ENCODE measurements around the gene GPR85. TPM values are rescaled to one million over a fixed set of nuclear protein-coding genes. Genes with fewer than 3 reads are reported as not detected.

The GPR85 gene
- not detected for total RNA-seq
- total RNA-seq (2013) = not detected
- total RNA-seq = 0 to 0.15 (median 0) reads per million in 29 experiments

GRCh38 chr7:113086431-113086888 lies at the start of gene GPR85:
TSS of gene GPR85 (minus strand) at chr7:113086827. CDS start at chr7:113084721, 2,106 bp downstream.
- no peaks in the 10 kb centered on the region for H3K36me3 Mint-ChIP-seq
- Histone ChIP-seq H3K9me3 (no peaks in the 10 kb centered on the region), H3K27ac (ENCODE audit: low read length) (no peak within 1 kb of the TSS), H3K36me3 (ENCODE audit: control insufficient read depth in 2 of 2, extremely low read depth in 1 of 2, insufficient read depth in 1 of 2, low read length in 1 of 2) (no peaks in the 10 kb centered on the region), H3K4me1 (ENCODE audit: control insufficient read depth in 1 of 2, extremely low read depth in 1 of 2, insufficient read depth in 2 of 2, low read length in 2 of 2) (peaks cover 0 to 3% of the 10 kb centered on the region in 2 experiments), H3K4me3 (ENCODE audit: control insufficient read depth in 1 of 2, extremely low read depth in 1 of 2, low read length in 1 of 2) (peak within 1 kb of the TSS; percentile 12 to 32), H3K27me3 (replicated peaks in 1 of 2; ENCODE audit: control insufficient read depth in 2 of 2, extremely low read depth in 1 of 2, insufficient read depth in 2 of 2, low read length in 1 of 2) (peaks cover 4 to 11% of the 10 kb centered on the region in 2 experiments)
- POLR2A ChIA-PET = interaction anchor here (0.6 kb wide), 3 partner anchors 11 to 158 kb away, joined by 3 to 8 read pairs (median 4); no protein-coding TSS in a partner anchor
- peaks cover 21 to 44% of the 10 kb centered on the region in 2 donors for H3K27me3 Mint-ChIP-seq
- ATAC-seq (replicated peaks in 1 of 4) = peak in 2 of 4 experiments; percentile 48 to 71
- no peaks in the 10 kb centered on the region for H3K9me3 Mint-ChIP-seq
- no peak within 1 kb of the TSS for H3K27ac Mint-ChIP-seq
- CTCF ChIA-PET = interaction anchor here (0.6 to 1.2 kb wide), 6 partner anchors 17 to 649 kb away, joined by 3 to 10 read pairs (median 8); a partner anchor contains a TSS
- WGBS (ENCODE audit: insufficient coverage) = under 1% methylated on average over 21 of the region's 29 CpGs
- peak within 1 kb of the TSS in 2 of 3 donors; percentile 31 to 61 for H3K4me3 Mint-ChIP-seq
- H3K4me1 Mint-ChIP-seq = peaks cover 7 to 14% (median 13%) of the 10 kb centered on the region in 3 donors
- DNase-seq = peak in 29 of 35 experiments; percentile 1 to 45 (median 15)

- no peak overlapping the region for H3K27ac Mint-ChIP-seq
- ChIA-PET POLR2A (no interaction called here), CTCF (no interaction called here)
- H3K27me3 ChIP-seq (replicated peaks in 1 of 2; ENCODE audit: control insufficient read depth in 2 of 2, extremely low read depth in 1 of 2, insufficient read depth in 2 of 2, low read length in 1 of 2) = no peaks in the 10 kb centered on the region
- DNase-seq (no peak), ATAC-seq (replicated peaks in 1 of 4) (no peak)
- no peaks in the 10 kb centered on the region for H3K4me1 Mint-ChIP-seq
- H3K4me3 Mint-ChIP-seq = no peak overlapping the region
- H3K4me1 ChIP-seq (ENCODE audit: control insufficient read depth in 1 of 2, extremely low read depth in 1 of 2, insufficient read depth in 2 of 2, low read length in 2 of 2) = no peaks in the 10 kb centered on the region
- H3K4me3 ChIP-seq (ENCODE audit: control insufficient read depth in 1 of 2, extremely low read depth in 1 of 2, low read length in 1 of 2) = no peak overlapping the region
- no peaks in the 10 kb centered on the region for H3K36me3 Mint-ChIP-seq
- H3K27me3 Mint-ChIP-seq = peaks cover 0 to 16% of the 10 kb centered on the region in 2 donors
- H3K36me3 ChIP-seq (ENCODE audit: control insufficient read depth in 2 of 2, extremely low read depth in 1 of 2, insufficient read depth in 1 of 2, low read length in 1 of 2) = no peaks in the 10 kb centered on the region
- 86% methylated on average over 1 of the region's 1 CpG for WGBS (ENCODE audit: insufficient coverage)
- no peak overlapping the region for H3K27ac ChIP-seq (ENCODE audit: low read length)
- no peaks in the 10 kb centered on the region for H3K9me3 Mint-ChIP-seq
- no peaks in the 10 kb centered on the region for H3K9me3 ChIP-seq
Observed at GRCh38 chr7:113134025-113134424, 47.4 kb upstream of the GPR85 start.

DNA sequence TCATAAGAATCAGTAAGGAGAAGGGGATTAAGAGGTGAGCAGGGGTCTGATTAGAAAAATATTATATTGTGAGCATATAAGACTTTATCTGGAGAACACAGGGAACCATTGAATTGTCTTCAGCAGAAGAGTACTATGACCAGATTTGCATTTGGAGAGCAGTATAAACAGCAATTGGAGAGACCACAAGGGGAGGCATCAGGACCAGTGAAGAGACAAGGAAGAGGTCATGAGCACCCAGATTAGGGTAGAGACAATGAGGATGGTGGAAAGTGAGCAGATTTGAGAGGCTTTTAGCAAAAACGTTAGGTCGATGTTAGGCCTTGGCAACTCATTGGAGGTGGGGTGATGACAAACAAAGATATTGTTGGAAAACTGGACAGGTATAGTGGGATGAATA lies 44.7 kb upstream of the GPR85 start:
- no peak for ATAC-seq (replicated peaks in 1 of 4)

GRCh38 chr7:113128031-113128430 lies 41.4 kb upstream of the GPR85 start:
- CTCF ChIA-PET = no interaction called here
- no peak for DNase-seq
- H3K4me1 Mint-ChIP-seq = no peaks in the 10 kb centered on the region
- H3K27me3 Mint-ChIP-seq = peaks cover 0 to 5% of the 10 kb centered on the region in 2 donors
- H3K36me3 ChIP-seq (ENCODE audit: control insufficient read depth in 2 of 2, extremely low read depth in 1 of 2, insufficient read depth in 1 of 2, low read length in 1 of 2) = no peaks in the 10 kb centered on the region
- no peak overlapping the region for H3K27ac Mint-ChIP-seq
- no peaks in the 10 kb centered on the region for H3K36me3 Mint-ChIP-seq
- no peak overlapping the region for H3K4me3 Mint-ChIP-seq
- 100% methylated on average over 1 of the region's 1 CpG for WGBS (ENCODE audit: insufficient coverage)
- ATAC-seq (replicated peaks in 1 of 4) = no peak
- H3K27ac ChIP-seq (ENCODE audit: low read length) = no peak overlapping the region
- no peaks in the 10 kb centered on the region for H3K27me3 ChIP-seq (replicated peaks in 1 of 2; ENCODE audit: control insufficient read depth in 2 of 2, extremely low read depth in 1 of 2, insufficient read depth in 2 of 2, low read length in 1 of 2)
- H3K9me3 Mint-ChIP-seq = no peaks in the 10 kb centered on the region
- POLR2A ChIA-PET = no interaction called here
- H3K4me1 ChIP-seq (ENCODE audit: control insufficient read depth in 1 of 2, extremely low read depth in 1 of 2, insufficient read depth in 2 of 2, low read length in 2 of 2) = no peaks in the 10 kb centered on the region
- no peaks in the 10 kb centered on the region for H3K9me3 ChIP-seq
- no peak overlapping the region for H3K4me3 ChIP-seq (ENCODE audit: control insufficient read depth in 1 of 2, extremely low read depth in 1 of 2, low read length in 1 of 2)

More for the DNA sequence above, 44.7 kb upstream of the GPR85 start:
- Histone ChIP-seq H3K27ac (ENCODE audit: low read length) (no peak overlapping the region), H3K9me3 (no peaks in the 10 kb centered on the region), H3K27me3 (replicated peaks in 1 of 2; ENCODE audit: control insufficient read depth in 2 of 2, extremely low read depth in 1 of 2, insufficient read depth in 2 of 2, low read length in 1 of 2) (no peaks in the 10 kb centered on the region), H3K36me3 (ENCODE audit: control insufficient read depth in 2 of 2, extremely low read depth in 1 of 2, insufficient read depth in 1 of 2, low read length in 1 of 2) (no peaks in the 10 kb centered on the region), H3K4me1 (ENCODE audit: control insufficient read depth in 1 of 2, extremely low read depth in 1 of 2, insufficient read depth in 2 of 2, low read length in 2 of 2) (no peaks in the 10 kb centered on the region), H3K4me3 (ENCODE audit: control insufficient read depth in 1 of 2, extremely low read depth in 1 of 2, low read length in 1 of 2) (no peak overlapping the region)
- DNase-seq = no peak
- 60% methylated on average over 1 of the region's 2 CpGs for WGBS (ENCODE audit: insufficient coverage)
- Mint-ChIP-seq H3K9me3 (no peaks in the 10 kb centered on the region), H3K4me1 (no peaks in the 10 kb centered on the region), H3K36me3 (no peaks in the 10 kb centered on the region), H3K27me3 (peaks cover 0 to 16% of the 10 kb centered on the region in 2 donors), H3K4me3 (no peak overlapping the region), H3K27ac (no peak overlapping the region)
- CTCF ChIA-PET = no interaction called here
- POLR2A ChIA-PET = no interaction called here

DNA sequence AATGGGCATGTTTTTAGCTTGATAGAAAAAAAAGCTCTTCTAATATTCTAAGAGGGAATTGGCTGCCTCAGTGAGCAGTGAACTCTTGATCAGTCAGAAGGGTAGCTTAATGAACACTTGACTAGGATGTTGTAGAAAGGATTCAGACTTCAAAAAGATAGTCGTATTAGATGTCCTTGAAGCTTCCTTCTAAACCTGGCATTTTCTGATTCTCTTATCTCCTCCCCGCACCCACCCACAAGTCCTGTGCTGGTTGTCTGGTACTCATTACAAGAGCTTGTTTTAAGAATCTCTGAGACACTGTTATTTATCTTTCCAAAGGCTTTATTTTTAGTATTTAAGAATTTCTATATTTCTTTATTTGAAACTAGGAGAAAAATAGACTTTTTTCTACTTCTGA lies 39.1 kb upstream of the GPR85 start:
- Histone ChIP-seq H3K4me3 (ENCODE audit: control insufficient read depth in 1 of 2, extremely low read depth in 1 of 2, low read length in 1 of 2) (no peak overlapping the region), H3K36me3 (ENCODE audit: control insufficient read depth in 2 of 2, extremely low read depth in 1 of 2, insufficient read depth in 1 of 2, low read length in 1 of 2) (no peaks in the 10 kb centered on the region), H3K27ac (ENCODE audit: low read length) (no peak overlapping the region), H3K27me3 (replicated peaks in 1 of 2; ENCODE audit: control insufficient read depth in 2 of 2, extremely low read depth in 1 of 2, insufficient read depth in 2 of 2, low read length in 1 of 2) (no peaks in the 10 kb centered on the region), H3K4me1 (ENCODE audit: control insufficient read depth in 1 of 2, extremely low read depth in 1 of 2, insufficient read depth in 2 of 2, low read length in 2 of 2) (no peaks in the 10 kb centered on the region), H3K9me3 (no peaks in the 10 kb centered on the region)
- H3K27ac Mint-ChIP-seq = no peak overlapping the region
- DNase-seq (no peak), ATAC-seq (replicated peaks in 1 of 4) (no peak)
- no peaks in the 10 kb centered on the region for H3K4me1 Mint-ChIP-seq
- H3K4me3 Mint-ChIP-seq = no peak overlapping the region
- WGBS (ENCODE audit: insufficient coverage) = no CpG with 5 or more reads among the region's 2 CpGs
- ChIA-PET CTCF (no interaction called here), POLR2A (no interaction called here)
- H3K27me3 Mint-ChIP-seq = peaks cover 0 to 5% of the 10 kb centered on the region in 2 donors
- no peaks in the 10 kb centered on the region for H3K9me3 Mint-ChIP-seq
- no peaks in the 10 kb centered on the region for H3K36me3 Mint-ChIP-seq

- CTCF ChIA-PET = interaction anchor here in 1 of 2 donors (1.1 kb wide), 1 partner anchor 44 kb away, joined by 3 read pairs; no protein-coding TSS in a partner anchor
- Histone ChIP-seq H3K9me3 (no peaks in the 10 kb centered on the region), H3K27ac (ENCODE audit: low read length) (no peak overlapping the region), H3K36me3 (ENCODE audit: control insufficient read depth in 2 of 2, extremely low read depth in 1 of 2, insufficient read depth in 1 of 2, low read length in 1 of 2) (no peaks in the 10 kb centered on the region), H3K4me1 (ENCODE audit: control insufficient read depth in 1 of 2, extremely low read depth in 1 of 2, insufficient read depth in 2 of 2, low read length in 2 of 2) (peaks cover 3 to 6% of the 10 kb centered on the region in 2 experiments), H3K27me3 (replicated peaks in 1 of 2; ENCODE audit: control insufficient read depth in 2 of 2, extremely low read depth in 1 of 2, insufficient read depth in 2 of 2, low read length in 1 of 2) (no peaks in the 10 kb centered on the region), H3K4me3 (ENCODE audit: control insufficient read depth in 1 of 2, extremely low read depth in 1 of 2, low read length in 1 of 2) (no peak overlapping the region)
- Mint-ChIP-seq H3K4me3 (no peak overlapping the region), H3K36me3 (peaks cover 5% of the 10 kb centered on the region), H3K27me3 (no peaks in the 10 kb centered on the region), H3K4me1 (peaks cover 10 to 15% (median 14%) of the 10 kb centered on the region in 3 donors), H3K9me3 (no peaks in the 10 kb centered on the region), H3K27ac (no peak overlapping the region)
- no peak for DNase-seq
- POLR2A ChIA-PET = interaction anchor here in 1 of 2 donors (0.7 kb wide), 1 partner anchor 647 kb away, joined by 5 read pairs; no protein-coding TSS in a partner anchor
- ATAC-seq (replicated peaks in 1 of 4) = no peak
Observed at GRCh38 chr7:113122744-113123143, 36.1 kb upstream of the GPR85 start.
